Heart left ventricle (tissue), 16 donors: ENCODE data around the gene MAGI1. TPM values are rescaled to one million over a fixed set of nuclear protein-coding genes. Genes with fewer than 3 reads are reported as not detected.

Experiments used
- ATAC-seq, 4 donors: fragments of 200-7000 bp; cut with Tn5 transposase; one replicate each; pipeline ENCODE4 v1.9.1; 2020 to 2022; ENCODE audit warnings: moderate library complexity in 4 of 4, mild to moderate bottlenecking in 3 of 4, moderate number of reproducible peaks in 1 of 4
- DNase-seq, 5 donors: peaks; one replicate each; pipeline ENCODE4 v3.0.0-alpha.2; 2020
- H3K27ac ChIP-seq, 12 donors: fragments of 200-600 bp; sonication (generic) in 4 of 12; one replicate each; pipeline versions ENCODE4 v1.5.0 to v1.8.0; 2016 to 2022; ENCODE audit warnings: mild to moderate bottlenecking in 2 of 12
- H3K27me3 ChIP-seq, 9 donors: fragments of 200-600 bp; sonication (generic) in 2 of 9; one replicate each; pipeline versions ENCODE4 v1.5.1 to v1.8.0; 2016 to 2022; ENCODE audit warnings: mild to moderate bottlenecking in 3 of 9
- H3K36me3 ChIP-seq, 9 donors: fragments of 200-600 bp; sonication (generic) in 2 of 9; one replicate each; pipeline versions ENCODE4 v1.5.0 to v1.8.0; 2018 to 2022; ENCODE audit warnings: mild to moderate bottlenecking in 2 of 9
- H3K4me1 ChIP-seq, 12 donors: fragments of 200-600 bp; sonication (generic) in 4 of 12; one replicate each; pipeline versions ENCODE4 v1.5.0 to v1.8.0; 2016 to 2022; ENCODE audit warnings: mild to moderate bottlenecking in 3 of 12
- H3K4me3 ChIP-seq, 12 donors: fragments of 200-600 bp; sonication (generic) in 4 of 12; one replicate each; pipeline versions ENCODE4 v1.5.0 to v1.8.0; 2017 to 2022; ENCODE audit warnings: mild to moderate bottlenecking in 9 of 12, moderate library complexity in 4 of 12
- H3K9me3 ChIP-seq, 12 donors: fragments of 200-600 bp; sonication (generic) in 4 of 12; one replicate each; pipeline versions ENCODE4 v1.5.0 to v1.8.0; 2016 to 2022; ENCODE audit warnings: mild to moderate bottlenecking in 1 of 12
- CTCF ChIP-seq, 12 donors: fragments of 200-600 bp; sonication (generic) in 4 of 12; IDR thresholded peaks; one replicate each; pipeline versions ENCODE4 v1.5.0 to v1.8.0; 2018 to 2022; ENCODE audit warnings: antibody characterized with exemption in 12 of 12, mild to moderate bottlenecking in 5 of 12
- POLR2A ChIP-seq, 2 donors: fragments of 450-650 bp; IDR thresholded peaks; one replicate each; pipeline ENCODE4 v1.6.1; 2017; ENCODE audit warnings: antibody characterized with exemption in 2 of 2, mild to moderate bottlenecking in 2 of 2, moderate library complexity in 2 of 2
- WGBS, 4 donors: extraction: QIAGEN DNeasy Blood & Tissue Kit in 2 of 4; methylation state at CpG; one replicate each; pipeline versions ENCODE4 v1.1.5 to v1.1.7; 2013 to 2018; 5-methylcytosine and 5-hydroxymethylcytosine counted together
- intact Hi-C, 10 donors: fragments of 100-400 bp; cut with DNase I; formaldehyde crosslinking; loops; one replicate each; pipeline versions ENCODE4 v1.11.1 to v1.14.2; 2022
- polyA plus RNA-seq, 2 donors: library from polyadenylated mRNA; stranded (reverse); fragments of 200-250 nt; gene quantifications; one replicate each; pipeline ENCODE4 v1.2.3, GENCODE V29; 2013
- total RNA-seq, 9 donors: library from RNA; depleted of rRNA in 2 of 9; stranded (reverse); fragments of >200 nt in 2 of 9; fragmentation: NEBNext Ultra II Directional in 3 of 9; extraction: Animal tissue kit (Norgen Biotek cat#: 25700) in 3 of 9; gene quantifications; one replicate each; pipeline versions ENCODE4 v1.1.0 to v1.2.4, GENCODE V29; 2016 to 2023
- donor health status: ischemic (EF 13 %, LVEDD 7.1; RV severe dilation, severe dysfunction).
- donor health status: healthy with polysubstance abuse.
- donor health status: DM: no; HTN: yes; CAD: no.
- donor health status: DM: no; HTN: no; CAD: no.
- donor health status: ischemic (EF 25% LVEDD 6.9; RV normal size, moderate dysfunction).
- donor health status: ischemic (EF 25% LVEDD 5.7; RV mildly dilated, moderate dysfunction).
- donor health status: healthy.
- donor health status: DM: yes; HTN: yes; CAD: no.
- donor health status: ischemic (EF 35%, LVEDD 5.7; RV mildly dilated, moderate dysfunction).
- donor health status: nonischemic (EF 11% LVEDD 7.7; RV severe dilation, severe dysfunction).
- donor health status: DM: yes; HTN: yes; CAD: no.
- donor health status: PGD.
- donor health status: ischemic (EF 29% LVEDD 5.4; RV normal size, mild dysfunction).
- donor health status: nonischemic (EF 23%, LVEDD 6.1; RV moderate dilation, normal function).

MAGI1 gene
- total and polyA plus RNA-seq, 11 donors: 18.5 to 52.1 (median 31.4) TPM

- Histone ChIP-seq H3K36me3 (no peaks in the 10 kb centered on the region), H3K9me3 (no peaks in the 10 kb centered on the region), H3K4me1 (peaks cover 0 to 57% (median 33%) of the 10 kb centered on the region in 12 donors), H3K4me3 (no peak overlapping the region), H3K27me3 (peaks cover 0 to 9% (median 0%) of the 10 kb centered on the region in 9 donors), H3K27ac (peak overlapping the region in 2 of 12 donors; percentile 7 to 13)
- ATAC-seq: no peak
- intact Hi-C loops: loop anchor here in 4 of 10 donors (10.0 kb wide), 4 partner anchors 69 to 249 kb away; no protein-coding TSS in a partner anchor
- TF ChIP-seq POLR2A (IDR thresholded peaks at IDR 0.05): no peak
- no peak for TF ChIP-seq CTCF (IDR thresholded peaks at IDR 0.05)
- DNase-seq: no peak
- WGBS, 4 donors: 60 to 76% (median 76%) methylated on average over 3 of the region's 3 CpGs
Observed at GRCh38 chr3:66033241-66034138, 5.2 kb downstream of the MAGI1 start.

DNA sequence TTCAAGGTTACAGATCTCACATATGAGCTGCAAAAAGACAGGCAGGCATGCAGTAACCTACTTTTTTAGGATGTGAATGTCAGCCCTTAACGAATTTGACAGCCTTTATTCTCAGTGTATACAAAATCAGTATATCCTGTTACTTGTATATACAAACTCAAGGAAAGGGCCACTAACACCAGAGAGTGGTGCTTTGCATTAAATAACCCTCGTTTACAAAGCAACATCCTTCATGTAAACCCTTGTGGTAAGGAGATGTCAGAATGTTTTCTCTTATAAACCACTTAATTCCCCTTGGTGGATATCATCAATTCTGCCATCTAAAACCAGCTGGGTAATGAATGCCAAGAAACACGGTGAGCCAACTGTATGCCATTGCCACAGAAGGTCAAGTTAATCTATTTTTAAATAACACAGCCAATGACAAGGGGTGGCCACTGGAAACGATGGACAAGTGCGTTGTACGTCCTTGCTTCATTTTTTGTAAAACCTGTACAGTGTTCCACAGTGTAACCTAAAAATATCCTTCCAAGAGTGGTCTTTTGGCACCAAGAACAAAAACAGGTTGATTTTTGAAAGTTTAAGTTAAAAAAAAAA, 7.5 kb downstream of the MAGI1 start:
- Histone ChIP-seq H3K27me3 (no peaks in the 10 kb centered on the region), H3K9me3 (no peaks in the 10 kb centered on the region), H3K27ac (peak overlapping the region in 10 of 12 donors; percentile 11 to 65 (median 49)), H3K4me3 (no peak overlapping the region), H3K4me1 (peaks cover 0 to 55% (median 30%) of the 10 kb centered on the region in 12 donors), H3K36me3 (no peaks in the 10 kb centered on the region)
- intact Hi-C loops: loop anchor here in 4 of 10 donors (10.0 kb wide), 4 partner anchors 66 to 246 kb away; no protein-coding TSS in a partner anchor
- TF ChIP-seq POLR2A (IDR thresholded peaks at IDR 0.05) (no peak), CTCF (IDR thresholded peaks at IDR 0.05) (no peak)
- DNase-seq (no peak), ATAC-seq (peak; percentile 35 to 70 (median 50))
- WGBS, 4 donors: 48 to 61% (median 52%) methylated on average over 6 of the region's 6 CpGs

- intact Hi-C loops: no loop called here
- Histone ChIP-seq H3K36me3 (no peaks in the 10 kb centered on the region), H3K4me1 (peaks cover 0 to 47% (median 22%) of the 10 kb centered on the region in 12 donors), H3K4me3 (no peak overlapping the region), H3K9me3 (no peaks in the 10 kb centered on the region), H3K27ac (peak overlapping the region in 1 of 12 donors; percentile 11), H3K27me3 (no peaks in the 10 kb centered on the region)
- no peak for DNase-seq
- peak in 2 of 4 donors; percentile 9 to 24 for ATAC-seq
- TF ChIP-seq POLR2A (IDR thresholded peaks at IDR 0.05) (no peak), CTCF (IDR thresholded peaks at IDR 0.05) (no peak)
Observed at GRCh38 chr3:66029443-66029842, 9.3 kb downstream of the MAGI1 start.

DNA sequence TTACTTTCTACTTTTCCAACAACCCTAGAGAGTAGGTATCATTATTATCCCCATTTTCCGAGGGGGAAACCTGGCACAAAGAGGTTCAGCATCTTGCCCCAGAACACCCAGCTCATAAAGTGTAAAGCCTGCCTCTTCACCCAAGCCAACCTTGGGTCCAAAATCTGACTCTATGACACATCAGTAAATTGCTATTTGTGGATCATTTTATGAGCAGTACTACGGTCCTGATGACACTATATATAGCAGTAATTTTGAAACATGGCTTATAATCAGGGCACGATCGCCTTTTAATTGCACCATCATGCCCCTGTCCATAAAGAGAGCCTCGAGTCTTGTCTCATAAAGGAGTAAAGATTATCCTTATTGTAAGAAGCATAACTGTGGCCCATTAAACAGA, 9.7 kb downstream of the MAGI1 start:
- Histone ChIP-seq H3K27me3 (no peaks in the 10 kb centered on the region), H3K4me3 (no peak overlapping the region), H3K4me1 (peaks cover 0 to 49% (median 22%) of the 10 kb centered on the region in 12 donors), H3K27ac (no peak overlapping the region), H3K36me3 (no peaks in the 10 kb centered on the region), H3K9me3 (no peaks in the 10 kb centered on the region)
- 60 to 72% (median 62%) methylated on average over 5 of the region's 5 CpGs for WGBS, 4 donors
- intact Hi-C loops: no loop called here
- TF ChIP-seq POLR2A (IDR thresholded peaks at IDR 0.05): no peak
- TF ChIP-seq CTCF (IDR thresholded peaks at IDR 0.05): no peak
- ATAC-seq (peak in 2 of 4 donors; percentile 27 to 43), DNase-seq (no peak)
